SU-DHL-6 (cell line): ENCODE results near the gene NTM.

Experiments
- CTCF ChIP-seq: fragments of 200-600 bp; sonication (generic); IDR thresholded peaks from one replicate; pipeline ENCODE4 v1.5.1; 2017; ENCODE audit warnings: antibody characterized with exemption, mild to moderate bottlenecking, low read length, moderate library complexity; ENCODE audit not compliant: insufficient read depth, poor library complexity, severe bottlenecking
- EZH2phosphoT487 ChIP-seq: fragments of 200-600 bp; sonication (generic), shearing (Covaris generic); conservative IDR thresholded peaks from 2 replicates; pipeline ENCODE4 v1.6.1; 2018; ENCODE audit warnings: mild to moderate bottlenecking, antibody characterized with exemption, low read length, moderate library complexity, mixed read lengths

GRCh38 chr11:131978351-131978750, 607.9 kb downstream of the NTM start:
- TF ChIP-seq CTCF (no peak), EZH2phosphoT487 (no peak)
